Middle frontal gyrus (tissue), 1 donor: Measurements from ENCODE around the gene CCDC124.

Experiments used
- DNase-seq: peaks from one replicate; pipeline ENCODE4 v3.0.0-alpha.2; 2015; ENCODE audit warnings: low spot score; ENCODE audit errors: extremely low spot score

Gene CCDC124

GRCh38 chr19:17933414-17934129 is 757 bp downstream of the CCDC124 start:
- DNase-seq, result no peak

GRCh38 chr19:17936379-17936778 is 3.6 kb downstream of the CCDC124 start:
- DNase-seq, result no peak

GRCh38 chr19:17937371-17937900 is 4.6 kb downstream of the CCDC124 start:
- DNase-seq, result no peak

- peak; percentile 43 for DNase-seq
Observed at GRCh38 chr19:17938092-17938845, 5.5 kb downstream of the CCDC124 start.

- DNase-seq, result no peak
Observed at GRCh38 chr19:17942181-17942580, 9.4 kb downstream of the CCDC124 start.

GRCh38 chr19:17942582-17943273 is 9.9 kb downstream of the CCDC124 start:
- no peak for DNase-seq

GRCh38 chr19:17943274-17944221 is 10.7 kb downstream of the CCDC124 start:
- no peak for DNase-seq

- peak; percentile 39 for DNase-seq
Observed at GRCh38 chr19:17944301-17944700, 11.5 kb downstream of the CCDC124 start.

GRCh38 chr19:17946965-17947784 is 14.4 kb downstream of the CCDC124 start:
- no peak for DNase-seq

GRCh38 chr19:17947815-17948513 is 15.1 kb downstream of the CCDC124 start:
- peak; percentile 91 for DNase-seq

GRCh38 chr19:17948514-17948900 is 15.7 kb downstream of the CCDC124 start:
- DNase-seq, result no peak

- no peak for DNase-seq
Observed at GRCh38 chr19:17948931-17949930, 16.4 kb downstream of the CCDC124 start.

GRCh38 chr19:17949956-17950309 is 17.1 kb downstream of the CCDC124 start:
- no peak for DNase-seq

GRCh38 chr19:17950310-17951156 is 17.7 kb downstream of the CCDC124 start:
- no peak for DNase-seq

GRCh38 chr19:17951157-17951989 is 18.6 kb downstream of the CCDC124 start:
- DNase-seq, result no peak
